Measurements from ENCODE around the gene LUC7L2.
"Not testable (repeated sequence)": the region's sequence is repeated elsewhere in the genome, so short reads cannot be mapped to it uniquely, and the experiment has no call there.

Gene LUC7L2, protein sequence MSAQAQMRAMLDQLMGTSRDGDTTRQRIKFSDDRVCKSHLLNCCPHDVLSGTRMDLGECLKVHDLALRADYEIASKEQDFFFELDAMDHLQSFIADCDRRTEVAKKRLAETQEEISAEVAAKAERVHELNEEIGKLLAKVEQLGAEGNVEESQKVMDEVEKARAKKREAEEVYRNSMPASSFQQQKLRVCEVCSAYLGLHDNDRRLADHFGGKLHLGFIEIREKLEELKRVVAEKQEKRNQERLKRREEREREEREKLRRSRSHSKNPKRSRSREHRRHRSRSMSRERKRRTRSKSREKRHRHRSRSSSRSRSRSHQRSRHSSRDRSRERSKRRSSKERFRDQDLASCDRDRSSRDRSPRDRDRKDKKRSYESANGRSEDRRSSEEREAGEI

DNA sequence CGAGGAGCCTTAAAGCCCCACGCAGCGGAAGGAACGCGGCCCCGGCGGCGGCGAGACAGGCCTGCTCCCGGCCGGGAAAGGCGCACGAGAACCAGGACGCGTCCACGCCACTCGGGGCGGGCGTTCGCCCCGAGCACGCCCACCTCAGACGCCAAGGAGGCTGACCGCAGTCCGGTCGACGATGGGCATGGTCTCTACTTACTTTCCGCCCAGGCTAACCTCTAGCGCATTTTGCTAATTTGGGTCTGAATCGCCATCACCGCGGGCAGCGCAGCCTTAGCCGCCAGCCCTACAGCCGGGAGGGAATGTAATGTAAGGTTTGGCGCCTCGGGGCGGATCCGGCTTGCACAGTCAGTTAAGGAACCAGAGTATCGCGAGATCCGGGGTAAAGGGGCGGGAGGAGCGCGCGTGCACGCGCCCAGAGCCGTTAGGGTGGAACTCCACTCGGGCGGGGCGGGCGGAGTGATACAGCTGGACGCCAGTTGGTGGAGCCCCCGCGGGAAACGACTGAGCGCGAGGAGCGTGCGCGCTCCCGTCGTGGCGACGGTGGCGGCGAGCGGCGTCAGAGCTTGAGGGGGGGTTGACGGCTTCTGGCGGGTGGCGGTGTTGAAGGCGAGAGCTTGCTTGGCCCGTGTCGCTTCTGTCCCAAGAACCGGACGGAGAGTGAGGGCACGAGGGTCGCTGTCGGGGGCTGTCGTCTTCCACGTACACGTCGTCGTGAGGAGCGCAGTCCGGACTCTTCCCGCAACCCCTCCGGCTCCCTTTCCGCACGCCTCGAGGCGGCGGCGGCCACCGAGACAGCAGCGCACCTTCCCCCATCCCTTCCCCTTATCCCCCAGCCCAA is at the start of gene LUC7L2:
Gene LUC7L2 (plus strand): TSS at position 529 of the 844 bp plus-strand sequence. CDS start 368 bp downstream, outside the sequence.
- peak; percentile 97 to 99 for DNase-seq (ENCODE audit: extremely low read depth in 1 of 2, low read depth in 1 of 2)

DNA sequence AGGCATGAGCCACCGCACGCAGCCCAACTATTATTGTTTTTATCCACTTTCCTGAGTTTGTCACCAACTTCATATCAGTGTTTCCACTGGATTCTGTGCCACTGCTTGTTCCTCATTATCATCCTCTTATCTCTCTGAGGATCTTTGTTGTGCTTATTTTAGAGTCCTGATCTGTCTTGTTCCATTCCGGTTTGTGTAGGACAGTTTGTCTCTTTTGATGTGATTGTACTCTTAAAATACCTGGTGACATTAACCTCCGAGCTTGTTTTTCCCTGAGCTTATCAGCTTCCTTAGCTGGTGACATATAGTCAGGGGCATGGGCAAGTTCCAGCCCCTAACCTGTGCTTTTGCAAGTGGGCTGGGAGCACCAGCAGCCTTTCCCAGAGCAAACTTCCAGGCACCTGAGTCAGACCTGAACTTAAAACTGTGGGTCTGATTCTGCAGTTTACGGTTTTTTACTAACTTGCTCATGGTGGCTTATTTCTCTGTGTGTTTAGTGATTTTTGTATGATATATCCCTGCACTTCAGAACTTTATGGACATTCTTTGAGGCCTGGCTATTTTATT is 41.7 kb upstream of the LUC7L2 start:
- no peak for DNase-seq (ENCODE audit: extremely low read depth in 1 of 2, low read depth in 1 of 2)

- DNase-seq (ENCODE audit: extremely low read depth in 1 of 2, low read depth in 1 of 2) = no peak
These were observed 38.5 kb upstream of the LUC7L2 start for GRCh38 chr7:139321071-139321745.

- DNase-seq (ENCODE audit: extremely low read depth in 1 of 2, low read depth in 1 of 2) = not testable (repeated sequence)
These were observed 35.0 kb upstream of the LUC7L2 start for GRCh38 chr7:139324709-139325108.

GRCh38 chr7:139328375-139328774 is 31.3 kb upstream of the LUC7L2 start:
- DNase-seq (ENCODE audit: extremely low read depth in 1 of 2, low read depth in 1 of 2) = no peak

DNA sequence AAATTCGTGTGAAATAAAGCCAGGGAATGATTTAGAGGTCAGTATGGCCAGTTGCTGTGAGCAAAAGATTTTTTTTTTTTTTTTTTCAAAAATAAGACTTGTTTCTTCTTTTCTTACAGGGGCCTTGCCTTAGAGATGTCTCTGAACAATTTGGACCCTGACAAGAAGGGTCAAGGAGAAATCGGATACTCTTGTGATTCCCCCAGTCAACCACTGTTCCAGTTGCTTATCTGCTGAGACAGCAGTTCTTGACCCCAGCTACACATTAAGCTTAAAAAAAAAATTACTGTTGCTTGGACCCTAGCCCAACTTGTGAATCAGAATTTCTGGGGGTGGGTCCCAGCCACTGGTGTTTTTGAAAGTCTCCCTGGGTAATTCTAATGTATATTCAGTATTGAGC is 30.6 kb upstream of the LUC7L2 start:
- DNase-seq (ENCODE audit: extremely low read depth in 1 of 2, low read depth in 1 of 2) = no peak

DNA sequence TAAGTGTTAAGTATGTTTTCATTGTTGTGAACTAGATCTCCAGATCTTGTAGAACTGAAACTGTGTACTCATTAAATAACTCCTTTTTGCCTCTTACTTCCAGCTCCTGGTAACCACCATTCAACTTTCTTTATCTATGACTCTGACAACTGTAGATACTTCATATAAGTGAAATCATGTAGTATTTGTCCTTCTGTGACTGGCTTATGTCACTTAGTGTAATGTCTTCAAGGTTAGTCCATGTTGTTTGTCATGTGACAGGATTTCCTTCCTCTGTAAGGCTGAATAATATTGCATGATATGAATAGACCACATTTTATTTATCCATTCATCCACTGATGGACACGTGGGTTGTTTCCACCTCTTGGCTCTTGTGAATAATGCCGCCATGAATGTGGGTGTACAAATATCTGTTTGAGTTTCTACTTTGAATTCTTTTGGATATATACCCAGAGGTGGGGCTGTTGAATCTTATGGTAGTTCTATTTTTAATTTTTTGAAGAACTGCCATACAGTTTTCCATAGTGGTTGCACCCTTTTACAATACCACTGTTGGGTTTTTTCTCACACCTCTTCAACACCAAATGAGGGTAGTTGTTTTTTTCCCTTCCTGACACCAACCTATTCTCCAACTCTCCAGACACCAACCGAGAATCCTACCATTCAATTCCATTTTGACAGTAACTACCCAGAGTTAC is 29.2 kb upstream of the LUC7L2 start:
- no peak for DNase-seq (ENCODE audit: extremely low read depth in 1 of 2, low read depth in 1 of 2)

GRCh38 chr7:139332697-139333359 is 26.9 kb upstream of the LUC7L2 start:
- no peak for DNase-seq (ENCODE audit: extremely low read depth in 1 of 2, low read depth in 1 of 2)

DNA sequence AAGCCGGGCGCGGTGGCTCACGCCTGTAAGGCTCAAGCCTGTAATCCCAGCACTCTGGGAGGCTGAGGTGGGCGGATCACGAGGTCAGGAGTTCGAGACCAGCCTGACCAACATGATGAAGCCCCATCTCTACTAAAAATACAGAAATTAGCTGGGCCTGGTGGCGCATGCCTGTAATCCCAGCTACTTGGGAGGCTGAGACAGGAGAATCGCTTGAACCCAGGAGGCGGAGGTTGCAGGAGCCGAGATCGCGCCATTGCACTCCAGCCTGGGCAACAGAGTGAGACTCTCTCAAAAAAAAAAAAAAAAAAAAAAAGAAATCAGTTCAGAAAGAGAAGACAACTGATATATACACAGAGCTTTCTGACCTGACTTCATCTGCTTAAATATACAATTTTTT is 26.3 kb upstream of the LUC7L2 start:
- DNase-seq (ENCODE audit: extremely low read depth in 1 of 2, low read depth in 1 of 2) = not testable (repeated sequence)

DNA sequence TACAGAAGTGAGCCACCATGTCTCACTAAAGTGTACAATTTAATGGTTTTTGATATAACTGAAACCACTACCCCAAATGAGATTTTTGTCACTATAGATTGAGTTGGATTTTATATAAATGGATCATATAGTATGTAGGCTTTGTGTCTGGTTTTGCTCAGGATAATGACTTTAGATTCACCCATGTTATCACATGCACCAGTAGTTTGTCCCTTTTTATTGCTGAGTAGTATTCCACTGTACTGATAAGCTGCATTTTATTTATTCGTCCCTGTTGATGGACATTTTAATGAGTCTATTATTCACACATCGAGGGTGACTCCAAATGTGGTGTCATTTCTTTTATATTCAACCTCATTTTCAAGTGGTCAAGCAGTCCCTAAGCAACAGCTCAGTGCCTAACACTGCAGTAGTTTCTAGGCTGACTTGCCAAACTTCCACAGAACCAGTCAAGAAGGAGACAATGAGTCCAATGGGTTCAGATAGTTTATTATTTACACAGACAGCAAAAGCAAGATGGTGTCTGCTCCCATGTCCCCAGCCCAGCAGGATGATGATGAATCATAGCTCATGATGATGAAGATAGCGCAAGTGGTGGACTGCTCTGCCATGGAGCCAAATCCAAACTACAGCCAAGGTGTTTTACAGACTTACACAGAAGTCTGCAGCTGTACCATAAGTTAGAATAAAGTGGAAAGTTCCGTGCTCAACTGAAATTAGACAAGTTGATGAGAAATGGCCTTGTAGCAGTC is 25.1 kb upstream of the LUC7L2 start:
- no peak for DNase-seq (ENCODE audit: extremely low read depth in 1 of 2, low read depth in 1 of 2)

DNA sequence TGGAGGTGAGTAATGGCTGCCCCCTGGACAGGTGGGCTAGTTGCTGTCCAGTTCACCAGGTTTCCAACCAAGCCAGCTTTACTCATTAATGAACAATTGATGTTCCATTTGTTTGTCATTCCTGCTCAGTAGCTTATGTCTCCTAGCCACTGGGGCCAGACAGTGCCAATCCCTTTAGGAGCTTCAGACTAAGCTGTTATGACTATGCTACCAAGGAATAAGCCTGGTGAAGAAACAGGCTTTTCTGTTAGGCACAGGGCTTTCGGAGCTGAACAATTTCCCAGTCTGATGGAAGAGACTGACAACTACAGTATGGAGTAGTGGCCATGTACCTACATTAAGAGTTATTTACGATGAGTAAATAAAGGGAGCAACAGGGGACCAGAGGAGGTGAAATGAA is 20.7 kb upstream of the LUC7L2 start:
- no peak for DNase-seq (ENCODE audit: extremely low read depth in 1 of 2, low read depth in 1 of 2)

- no peak for DNase-seq (ENCODE audit: extremely low read depth in 1 of 2, low read depth in 1 of 2)
These were observed 20.0 kb upstream of the LUC7L2 start for GRCh38 chr7:139339698-139340036.

GRCh38 chr7:139340037-139340807 is 19.5 kb upstream of the LUC7L2 start:
- peak; percentile 93 to 96 for DNase-seq (ENCODE audit: extremely low read depth in 1 of 2, low read depth in 1 of 2)

DNA sequence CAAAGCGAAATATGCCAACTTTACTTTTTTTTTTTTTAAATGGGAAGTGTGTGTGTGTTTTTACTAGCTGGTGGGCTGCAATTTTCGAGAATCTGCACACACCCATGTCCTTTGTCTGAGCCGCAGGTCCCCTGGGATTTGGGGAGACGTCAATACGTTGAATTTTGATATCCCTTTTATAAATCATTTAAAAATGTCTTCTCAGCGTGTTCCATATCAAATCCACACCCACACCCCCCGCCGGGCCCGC is 19.0 kb upstream of the LUC7L2 start:
- DNase-seq (ENCODE audit: extremely low read depth in 1 of 2, low read depth in 1 of 2) = peak in 1 of 2 donors; percentile 59

DNA sequence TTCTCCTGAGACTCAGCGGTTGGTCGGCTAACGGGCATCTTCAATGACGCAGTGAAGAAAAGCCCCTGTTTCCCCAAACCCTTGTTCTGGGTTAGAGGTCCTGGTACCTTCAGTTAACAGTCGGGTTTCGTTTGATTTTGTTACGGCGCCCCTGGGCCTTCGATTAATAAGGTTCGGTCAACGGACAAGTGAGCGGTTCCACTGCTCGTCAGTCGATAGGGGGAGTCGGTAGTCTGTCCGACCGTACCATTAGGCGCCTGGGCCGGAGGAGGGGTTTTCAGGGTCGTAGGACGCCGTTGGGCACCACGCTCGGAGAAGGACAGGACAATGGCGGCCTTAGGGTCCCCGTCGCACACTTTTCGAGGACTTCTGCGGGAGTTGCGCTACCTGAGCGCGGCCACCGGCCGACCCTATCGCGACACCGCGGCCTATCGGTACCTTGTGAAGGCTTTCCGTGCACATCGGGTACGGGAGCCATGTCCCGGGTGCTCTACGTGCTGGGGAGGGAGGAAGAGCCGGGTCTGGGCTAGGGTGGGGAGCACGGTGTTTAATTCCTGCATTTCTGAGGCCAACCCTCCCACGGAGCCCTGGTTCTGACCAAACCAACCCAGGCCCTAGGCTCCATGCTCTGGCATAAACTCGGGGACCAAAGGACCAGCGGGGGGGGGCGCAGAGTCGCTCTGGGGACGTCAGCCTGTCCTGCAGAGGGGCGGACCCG is 18.5 kb upstream of the LUC7L2 start, which contains the start of gene FMC1:
Gene FMC1 (plus strand): TSS at position 280 of the 718 bp plus-strand sequence. CDS start 48 bp downstream, at position 328.
- DNase-seq (ENCODE audit: extremely low read depth in 1 of 2, low read depth in 1 of 2) = peak; percentile 57 to 60

GRCh38 chr7:139341776-139342226 is 17.9 kb upstream of the LUC7L2 start:
- DNase-seq (ENCODE audit: extremely low read depth in 1 of 2, low read depth in 1 of 2) = no peak

DNA sequence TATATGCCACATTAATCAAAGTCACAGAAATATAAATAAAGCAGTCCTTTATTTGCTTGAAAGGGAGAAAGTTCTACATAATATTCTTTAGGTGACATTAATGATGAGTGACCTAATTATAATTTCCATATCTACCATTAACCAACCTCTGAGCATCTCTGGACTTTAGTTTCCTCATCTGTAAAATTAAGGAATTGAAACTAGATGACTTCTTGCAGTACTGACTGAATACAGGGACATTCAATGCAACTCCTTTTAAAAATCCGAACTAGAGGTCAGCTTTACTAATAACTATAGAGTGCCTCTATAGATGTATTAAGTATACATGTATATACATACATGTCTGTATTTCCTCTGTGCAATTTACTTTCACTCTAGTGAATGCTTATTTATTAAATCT is 14.7 kb upstream of the LUC7L2 start:
- no peak for DNase-seq (ENCODE audit: extremely low read depth in 1 of 2, low read depth in 1 of 2)

GRCh38 chr7:139351027-139351426 is 8.7 kb upstream of the LUC7L2 start:
- no peak for DNase-seq (ENCODE audit: extremely low read depth in 1 of 2, low read depth in 1 of 2)

Measured in activated CD8-positive, alpha-beta memory T cell treated with anti-CD3 and anti-CD28 coated beads for 1 hour (primary cell).